Posterior cingulate gyrus (tissue), 11 donors: ENCODE data around the gene NAMPT.
A peak's percentile ranks its signal among the peaks of the same experiment; 100 is the strongest.
"Not testable (repeated sequence)": the region's sequence is repeated elsewhere in the genome, so short reads cannot be mapped to it uniquely, and the experiment has no call there.

Experiments
- DNase-seq, 10 donors: peaks; one replicate each; pipeline versions ENCODE4 v3.0.0 to v3.0.0-alpha.2; 2020 to 2021; ENCODE audit warnings: mixed read lengths in 3 of 10
- intact Hi-C: fragments of 100-400 bp; cut with DNase I; formaldehyde crosslinking; loops from one replicate; pipeline ENCODE4 v1.15.1; 2023

Gene NAMPT

DNA sequence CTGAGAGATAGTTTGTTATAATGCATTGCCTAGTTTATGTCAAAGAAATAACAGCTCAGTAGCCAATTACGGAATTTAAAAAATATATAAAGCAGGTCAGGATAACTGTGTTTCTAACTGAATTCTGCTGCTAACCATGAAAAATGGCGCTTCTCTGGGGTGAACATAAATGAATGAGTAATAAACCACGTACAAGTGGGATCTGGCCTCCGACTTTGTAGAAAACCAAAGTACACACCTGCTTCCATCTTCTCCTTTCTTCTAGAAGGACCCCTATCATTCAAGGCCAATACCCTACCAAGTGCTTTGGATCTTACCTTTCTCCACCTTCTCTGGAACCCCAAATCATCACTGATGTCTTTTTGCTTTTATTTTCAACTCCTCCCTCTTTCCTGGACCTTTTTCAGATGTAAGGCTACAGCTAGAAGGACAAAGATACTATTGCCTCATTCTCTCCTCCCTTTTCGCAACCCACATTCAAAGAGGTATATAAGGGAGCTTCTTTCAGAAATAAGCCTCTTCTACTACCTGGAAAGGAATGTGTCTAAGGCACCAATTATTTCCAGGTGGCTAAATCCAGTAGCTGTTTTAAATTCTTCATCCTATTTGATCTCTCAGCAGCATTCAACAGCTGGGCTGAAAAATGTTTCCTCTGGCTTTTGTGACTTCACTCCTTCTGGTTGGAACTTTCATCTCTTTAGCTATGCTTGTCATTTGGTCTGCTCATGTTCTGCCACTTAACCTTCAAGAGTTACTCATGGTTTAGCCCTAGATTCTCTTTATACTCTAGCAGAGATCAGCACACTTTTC, 37.7 kb downstream of the NAMPT start:
- intact Hi-C loops: no loop called here

DNA sequence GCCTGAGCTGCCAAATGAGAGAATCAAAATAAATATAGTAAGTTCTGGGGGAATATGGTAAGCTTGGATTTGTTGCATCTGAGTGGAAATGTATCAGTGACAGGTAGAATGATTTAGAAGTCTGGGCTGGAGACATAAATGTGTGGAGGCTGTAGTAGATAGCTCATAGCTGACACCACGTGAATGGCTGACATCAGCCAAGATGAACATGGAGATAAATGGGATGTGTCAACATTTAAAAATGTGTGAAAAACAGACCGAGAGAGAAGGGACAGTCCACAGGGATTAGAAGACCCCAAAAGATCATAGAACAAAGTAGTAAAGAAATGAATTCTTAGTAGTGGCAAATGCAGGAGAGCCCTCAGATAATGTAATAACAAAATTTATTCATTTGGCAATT, 40.9 kb downstream of the NAMPT start:
- intact Hi-C loops: no loop called here
- no peak for DNase-seq

More for the DNA sequence above, 37.7 kb downstream of the NAMPT start:
- DNase-seq: no peak

DNA sequence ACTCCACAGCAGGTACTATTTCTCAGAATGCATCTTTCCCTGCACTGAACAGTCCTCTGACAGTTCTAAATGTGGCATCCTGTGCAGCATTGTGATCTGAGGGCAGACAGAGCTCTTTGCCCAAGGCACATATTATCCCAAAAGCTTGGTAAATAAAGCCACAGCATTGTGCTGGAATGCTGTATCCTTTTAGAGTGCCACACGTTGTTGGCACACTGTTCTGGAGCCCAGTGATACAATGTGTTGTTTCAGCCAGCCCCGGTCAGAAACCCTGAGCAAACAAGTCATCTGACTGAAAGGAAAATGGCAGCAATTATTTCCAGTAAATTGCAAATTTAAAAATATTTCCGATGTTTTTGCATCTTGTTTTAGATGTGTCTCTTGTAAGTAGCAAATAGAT, 45.4 kb downstream of the NAMPT start:
- DNase-seq: peak in 1 of 10 donors; percentile 75
- intact Hi-C loops: no loop called here

DNA sequence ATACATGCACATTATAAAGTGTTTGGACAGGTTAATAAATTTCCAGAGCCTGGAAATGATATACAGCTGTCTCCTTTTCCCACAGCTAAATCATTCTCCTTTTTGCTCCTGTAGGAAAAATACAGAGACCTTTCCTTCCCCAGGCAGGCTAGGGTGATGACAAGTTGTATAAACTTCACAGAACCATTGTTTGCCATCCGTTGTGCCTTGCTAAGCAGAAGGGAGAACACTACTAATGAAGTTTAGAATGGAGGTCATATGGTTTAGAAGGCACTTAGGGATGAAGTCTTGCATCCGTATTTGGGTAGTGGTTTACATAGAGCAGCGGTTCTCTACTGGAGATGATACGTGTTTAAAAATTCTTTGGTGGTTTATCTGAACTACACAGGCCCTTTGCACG, 46.0 kb downstream of the NAMPT start:
- intact Hi-C loops: no loop called here

DNA sequence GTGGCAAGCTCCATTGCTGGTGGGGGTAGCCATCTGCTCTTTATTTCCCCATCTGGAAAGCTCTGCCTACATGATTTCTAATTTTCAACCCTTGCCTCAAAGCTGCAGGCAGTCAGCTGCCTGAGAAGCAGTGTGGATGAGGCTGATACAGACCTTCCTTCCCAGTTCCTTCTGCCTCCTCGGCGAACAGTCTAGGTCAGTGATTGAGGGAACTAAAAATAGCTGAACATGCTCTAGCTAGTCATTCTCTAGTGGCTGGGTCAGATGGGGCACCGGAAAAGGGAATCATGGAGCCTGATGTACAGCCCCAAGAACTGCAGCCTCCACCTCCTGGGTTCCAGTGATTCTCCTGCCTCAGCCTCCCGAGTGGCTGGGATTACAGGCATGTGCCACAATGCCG, 48.7 kb downstream of the NAMPT start:
- no peak for DNase-seq
- intact Hi-C loops: no loop called here

More for the DNA sequence above, 46.0 kb downstream of the NAMPT start:
- no peak for DNase-seq

DNA sequence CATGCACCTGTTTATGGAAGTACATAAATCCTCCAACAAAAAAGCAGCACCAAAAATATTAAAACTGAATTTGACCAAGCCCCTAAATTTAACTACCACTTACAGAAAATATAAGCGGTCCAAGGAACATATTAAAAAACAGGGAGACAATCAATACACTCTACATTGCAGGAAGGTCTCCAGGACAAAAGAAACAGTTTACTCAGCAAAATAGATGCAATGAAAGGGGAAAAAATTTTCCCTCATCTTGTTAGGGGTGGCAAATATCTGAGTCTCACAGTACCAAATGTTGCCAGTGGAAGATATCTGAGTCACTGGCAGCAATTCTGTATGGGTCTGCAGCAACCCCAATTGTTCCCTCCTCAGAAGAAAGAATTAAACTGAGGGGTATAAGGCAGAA, 50.4 kb downstream of the NAMPT start:
- DNase-seq: no peak
- intact Hi-C loops: no loop called here

DNA sequence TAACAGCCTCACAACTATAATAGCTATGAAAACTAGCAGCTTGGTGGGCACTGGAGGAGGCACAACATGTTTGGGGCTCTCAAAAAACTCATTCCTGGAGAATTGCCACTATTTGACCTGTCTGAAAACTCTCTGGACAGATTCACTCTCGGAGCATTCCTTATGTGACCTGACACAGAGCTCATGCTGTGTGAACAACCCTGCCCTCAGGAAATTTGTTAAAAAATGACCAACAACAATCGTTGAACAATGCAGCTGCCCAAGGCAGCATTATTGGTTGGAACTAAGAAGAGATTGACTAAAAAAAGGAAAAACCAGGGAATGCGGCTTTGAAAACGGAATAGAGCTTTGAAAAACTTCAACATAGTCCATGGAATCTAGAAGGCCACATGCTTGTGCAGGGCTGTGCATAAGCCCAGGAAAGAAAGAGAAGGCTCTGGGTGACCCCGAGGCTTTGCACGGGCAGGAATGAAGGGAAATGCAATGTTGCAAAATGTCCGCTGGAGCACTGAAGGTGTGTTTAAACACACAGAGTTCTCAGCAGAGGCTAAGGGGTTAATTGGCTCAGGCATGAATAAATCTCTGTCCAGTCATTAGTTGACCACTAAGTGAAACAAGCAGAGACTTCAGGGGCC, 52.8 kb downstream of the NAMPT start:
- DNase-seq: no peak
- intact Hi-C loops: no loop called here

DNA sequence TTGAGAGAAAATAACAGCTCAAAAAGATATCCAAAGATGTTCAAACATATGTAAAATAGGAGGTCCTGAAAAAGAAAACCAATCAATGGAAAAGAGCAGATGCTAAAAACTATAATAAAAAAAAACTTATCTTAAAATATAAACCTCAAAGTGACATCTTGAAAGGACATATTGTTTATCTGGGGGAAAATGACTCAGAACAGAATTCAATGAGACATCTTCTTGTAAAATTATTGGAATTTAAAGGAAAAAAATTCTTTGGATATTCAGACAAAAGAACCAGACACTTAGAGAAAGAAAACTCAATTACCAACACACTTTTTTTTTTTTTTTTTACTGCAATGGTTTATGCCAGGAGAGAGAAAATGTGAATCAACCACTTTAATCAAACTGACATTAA, 58.9 kb downstream of the NAMPT start:
- intact Hi-C loops: no loop called here
- no peak for DNase-seq

DNA sequence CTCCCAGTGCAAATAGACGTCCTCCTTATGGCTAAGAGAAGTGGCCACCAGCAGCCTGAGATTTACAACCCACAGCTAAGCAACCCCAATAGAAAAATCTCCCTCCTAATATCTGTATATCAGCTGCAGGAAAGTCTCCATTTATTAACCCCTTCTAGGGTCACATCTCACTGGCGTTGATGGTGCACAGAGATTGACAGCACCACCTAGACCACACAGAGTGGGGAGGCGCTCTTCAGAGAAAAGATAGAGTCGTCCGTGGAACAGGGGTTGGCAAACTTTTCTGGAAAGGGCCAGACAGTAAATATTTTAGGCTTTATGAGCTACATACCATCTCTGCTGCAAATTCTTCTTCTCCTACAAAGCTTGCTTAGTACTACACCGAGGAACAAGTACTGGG, 60.0 kb downstream of the NAMPT start:
- intact Hi-C loops: no loop called here
- DNase-seq: no peak

DNA sequence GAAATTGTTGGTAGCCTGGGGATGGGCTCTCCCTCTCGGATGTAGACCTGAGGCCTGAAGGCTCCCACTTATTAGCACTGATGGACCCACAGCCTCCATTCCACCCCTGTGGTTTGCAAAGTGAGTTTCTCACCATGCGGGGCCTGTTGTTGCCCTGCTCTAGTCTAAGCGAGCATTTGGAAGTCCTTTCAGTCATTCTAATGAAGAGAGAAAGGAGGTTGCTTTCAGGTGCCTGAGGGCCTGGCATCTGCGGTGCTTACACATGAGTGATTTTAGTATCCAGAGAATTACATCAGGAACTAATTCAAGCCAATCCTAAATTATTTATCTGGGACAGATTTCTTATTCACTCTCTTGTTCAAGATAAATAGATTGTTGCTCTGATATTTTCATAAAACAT, 61.6 kb downstream of the NAMPT start:
- intact Hi-C loops: no loop called here
- no peak for DNase-seq

DNA sequence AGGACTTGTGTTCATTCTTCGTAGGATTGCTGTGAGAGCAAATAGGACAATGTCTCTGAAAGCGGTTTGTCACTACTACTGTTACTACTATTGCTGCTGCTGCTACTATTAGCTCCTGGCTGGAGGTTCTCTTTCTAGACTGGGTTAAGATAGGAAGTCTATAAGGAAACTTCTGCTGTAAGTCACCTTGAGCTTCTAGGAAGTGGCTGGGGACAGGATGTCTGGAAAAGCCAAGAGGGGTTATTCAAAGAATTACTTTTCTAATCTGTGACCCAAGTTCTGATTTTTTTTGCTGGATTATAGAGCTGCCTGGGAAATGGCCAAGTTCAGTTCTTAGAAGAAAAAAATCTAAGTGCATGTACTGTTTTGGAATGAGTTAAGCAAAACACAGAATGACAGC, 62.2 kb downstream of the NAMPT start:
- no peak for DNase-seq
- intact Hi-C loops: no loop called here

DNA sequence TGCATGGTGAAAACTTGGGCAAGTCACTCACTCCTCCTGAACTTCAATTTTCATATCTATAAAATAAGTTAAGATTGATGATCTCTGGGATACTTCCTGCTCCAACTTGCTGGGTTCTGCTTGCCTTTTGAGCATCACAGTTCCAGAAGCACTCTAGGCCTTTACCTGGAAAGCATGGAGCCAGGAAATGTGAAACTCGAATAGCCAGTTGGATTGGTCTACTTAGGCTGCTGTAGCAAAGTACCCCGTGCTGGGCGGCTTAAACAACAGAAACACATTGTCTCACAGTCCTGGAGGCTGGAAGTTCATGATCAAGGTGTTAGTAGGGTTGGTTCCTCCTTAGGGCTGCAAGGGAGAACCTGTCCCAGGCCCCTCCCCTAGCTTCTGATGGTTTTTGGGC, 64.5 kb downstream of the NAMPT start:
- DNase-seq: no peak
- intact Hi-C loops: no loop called here

DNA sequence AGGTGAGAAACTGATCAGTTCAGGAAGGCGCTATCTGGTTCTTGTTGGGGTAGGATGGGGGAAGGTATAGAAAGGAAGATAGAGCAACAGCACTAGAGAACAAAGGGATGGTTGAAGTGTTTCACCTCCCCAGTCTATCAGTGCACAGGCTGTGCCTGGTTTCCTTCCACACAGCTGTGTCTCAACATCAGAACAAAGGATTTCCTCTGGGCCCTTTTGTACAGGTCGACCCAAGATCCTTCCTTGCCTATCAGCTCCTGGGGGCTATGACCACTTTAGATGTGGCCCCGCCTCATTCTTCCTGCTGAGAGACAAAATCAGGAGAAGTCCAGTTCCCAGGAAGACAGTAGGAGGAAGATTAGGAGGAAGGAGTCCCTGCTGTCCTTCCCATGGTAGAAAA, 65.6 kb downstream of the NAMPT start:
- DNase-seq: no peak
- intact Hi-C loops: no loop called here

DNA sequence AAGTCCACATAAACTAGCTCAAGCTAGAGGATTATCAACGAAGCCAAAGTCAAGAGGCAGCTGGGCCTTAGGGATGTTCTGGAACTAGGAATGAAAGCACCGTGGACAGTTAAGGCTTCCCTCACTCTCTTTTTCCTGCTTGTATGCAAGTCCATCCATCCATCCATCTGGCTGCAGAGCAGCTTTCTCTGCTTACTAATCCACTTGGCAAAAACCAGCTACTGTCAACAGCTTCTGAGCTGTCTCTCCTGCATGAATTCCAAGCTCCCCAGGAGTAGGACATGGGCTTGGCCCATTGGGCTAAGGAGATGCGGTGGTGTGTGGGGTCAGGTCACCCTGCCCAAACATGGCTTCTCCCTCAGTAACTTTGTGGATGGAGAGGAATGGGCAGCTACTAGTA, 66.2 kb downstream of the NAMPT start:
- intact Hi-C loops: no loop called here
- no peak for DNase-seq

DNA sequence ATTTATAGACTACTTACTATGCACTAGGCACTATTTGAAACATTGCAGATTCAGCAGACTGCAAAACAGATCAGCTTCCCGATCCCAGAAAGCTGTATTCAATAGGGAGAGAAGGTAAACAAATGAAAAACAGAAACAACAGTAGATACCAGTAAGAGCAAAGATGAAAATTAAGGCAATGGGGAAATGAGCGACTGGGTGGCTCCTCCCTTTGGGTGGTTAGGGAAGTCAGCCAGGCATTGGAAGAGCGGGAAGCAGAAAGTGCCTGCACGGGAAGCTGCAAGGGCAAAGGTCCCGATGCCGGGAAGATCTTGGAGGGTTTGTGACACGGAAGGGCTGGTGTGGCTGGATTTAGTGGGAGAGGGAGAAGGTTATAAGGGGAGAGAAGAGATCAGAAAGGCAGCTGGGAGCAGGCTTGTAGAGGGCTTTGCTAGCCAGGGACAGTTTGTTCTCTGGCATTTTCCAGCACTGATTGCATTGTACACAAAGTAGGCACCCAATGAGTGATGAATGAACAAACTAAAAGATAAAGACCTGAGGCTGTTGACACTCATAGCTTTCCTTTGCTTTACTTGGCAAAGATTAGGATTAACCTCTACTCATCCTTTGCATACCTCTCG, 67.8 kb downstream of the NAMPT start:
- DNase-seq: no peak
- intact Hi-C loops: no loop called here

DNA sequence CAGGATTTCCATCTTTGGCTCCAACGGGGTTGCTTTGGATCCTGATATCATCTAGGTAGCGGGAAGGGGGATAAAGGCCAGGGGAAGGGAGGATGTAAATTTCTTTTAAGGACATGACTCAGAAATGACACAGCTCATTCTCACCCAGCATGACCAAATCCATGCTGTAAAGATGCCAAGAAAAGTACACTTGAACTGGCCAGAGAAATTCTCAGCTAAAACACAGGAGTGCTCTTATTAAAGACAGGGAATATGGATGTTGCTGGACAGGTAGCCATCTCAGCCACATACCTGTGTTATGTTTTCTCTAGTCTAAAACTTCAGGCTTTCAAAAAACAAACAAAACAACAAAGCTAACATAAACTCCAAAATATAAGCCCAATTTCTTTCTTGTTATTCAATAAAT, 68.3 kb downstream of the NAMPT start:
- no peak for DNase-seq
- intact Hi-C loops: no loop called here

DNA sequence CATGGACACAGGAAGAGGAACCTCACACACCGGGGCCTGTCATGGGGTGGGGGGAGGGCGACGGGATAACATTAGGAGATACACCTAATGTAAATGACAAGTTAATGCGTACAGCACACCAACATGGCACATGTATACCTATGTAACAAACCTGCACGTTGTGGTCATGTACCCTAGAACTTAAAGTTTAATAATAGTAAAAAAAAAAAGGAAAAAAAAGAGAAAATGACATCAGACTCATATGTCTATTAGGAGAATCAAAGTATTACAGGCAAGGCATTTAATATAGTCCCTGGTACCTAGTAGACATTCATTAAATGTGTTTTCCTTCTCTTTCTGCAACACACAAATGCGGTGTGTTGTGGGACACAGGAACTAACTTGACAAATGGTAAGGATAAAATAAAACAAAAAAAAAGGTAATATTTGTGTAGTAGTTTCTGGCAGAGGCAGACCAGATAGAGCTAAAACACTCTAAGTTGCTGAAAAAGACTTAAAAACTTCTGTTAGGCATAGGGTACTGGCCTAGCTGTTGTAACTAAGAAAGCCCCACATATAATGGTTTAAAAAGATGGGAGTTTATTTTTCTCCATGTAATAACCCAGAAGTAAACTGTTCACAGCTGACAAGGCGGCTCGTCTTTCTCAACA, 68.8 kb downstream of the NAMPT start:
- DNase-seq: no peak
- intact Hi-C loops: no loop called here

DNA sequence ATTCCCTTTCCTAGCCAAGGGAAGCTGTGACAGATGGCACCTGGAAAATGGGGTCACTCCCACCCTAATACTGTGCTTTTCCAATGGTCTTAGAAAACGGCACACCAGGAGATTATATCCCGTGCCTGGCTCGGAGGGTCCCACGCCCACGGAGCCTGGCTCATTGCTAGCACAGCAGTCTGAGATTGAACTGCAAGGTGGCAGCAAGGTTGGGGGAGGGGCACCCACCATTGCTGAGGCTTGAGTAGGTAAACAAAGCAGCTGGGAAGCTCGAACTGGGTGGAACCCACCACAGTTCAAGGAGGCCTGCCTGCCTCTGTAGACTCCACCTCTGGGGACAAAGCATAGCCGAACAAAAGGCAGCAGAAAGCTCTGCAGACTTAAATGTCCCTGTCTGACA, 75.8 kb downstream of the NAMPT start:
- intact Hi-C loops: not testable (repeated sequence)
- peak in 1 of 10 donors; percentile 57 for DNase-seq

DNA sequence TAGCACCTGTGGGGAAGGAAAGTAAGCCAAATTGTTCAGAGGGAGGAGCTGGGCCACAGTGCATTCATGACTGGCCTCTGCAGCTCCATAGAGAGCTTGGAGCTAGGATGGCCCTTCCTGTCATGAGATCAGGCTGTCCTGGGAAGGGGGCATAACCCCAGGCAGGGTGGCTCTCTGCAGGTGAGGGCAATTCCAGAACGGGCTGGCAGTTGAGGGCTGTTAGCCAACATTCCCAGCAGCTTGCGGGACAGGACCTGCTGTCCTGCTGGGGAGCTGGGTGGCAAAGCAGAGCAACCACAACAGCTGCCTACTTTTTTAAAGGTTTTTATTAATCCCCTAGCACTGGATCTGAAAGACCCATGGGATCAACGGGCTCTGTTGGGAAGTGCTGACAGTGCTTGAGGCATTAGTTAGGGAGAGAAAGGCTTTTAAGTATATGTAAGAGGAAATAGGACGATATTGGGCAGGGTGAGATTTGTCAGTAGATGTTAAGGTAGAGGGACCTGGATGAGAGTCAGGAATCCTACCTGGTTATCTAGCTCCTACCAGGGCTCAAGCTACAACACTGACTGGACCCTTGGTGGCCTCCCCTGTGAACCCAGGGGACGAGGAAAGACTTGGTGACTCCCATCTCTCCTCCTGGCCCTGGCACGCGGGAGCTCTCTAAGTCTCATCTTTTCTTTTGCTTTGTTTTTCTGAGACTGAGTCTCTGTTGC, 77.8 kb downstream of the NAMPT start:
- no peak for DNase-seq
- intact Hi-C loops: no loop called here

DNA sequence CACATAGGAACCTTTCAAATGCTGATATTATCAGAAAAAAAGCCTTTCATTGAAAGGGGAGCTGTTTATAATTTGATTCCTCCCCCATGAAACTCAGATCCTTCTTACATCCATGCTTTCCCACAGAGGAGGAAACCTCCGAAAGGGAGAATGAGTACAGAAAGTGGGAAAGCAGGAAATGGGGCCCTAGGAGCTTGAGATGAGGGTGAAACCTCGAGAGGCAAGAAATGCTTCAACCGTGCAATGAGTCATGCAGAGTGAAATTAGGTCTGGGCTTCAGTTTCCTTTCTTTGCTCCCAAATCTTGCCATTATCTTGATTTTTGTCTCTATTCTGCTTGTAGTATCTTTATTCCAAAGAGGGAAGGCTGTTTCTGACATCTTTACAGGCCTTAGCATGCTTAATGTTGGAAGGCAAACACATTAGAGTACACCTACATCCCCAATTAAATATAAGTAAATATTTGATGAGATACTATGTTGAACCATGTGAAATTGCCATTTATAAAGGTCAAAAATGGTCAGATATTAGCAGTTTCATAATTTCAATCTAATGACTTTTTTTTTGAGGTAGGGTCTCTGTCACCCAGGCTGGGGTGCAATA, 79.1 kb downstream of the NAMPT start:
- intact Hi-C loops: no loop called here
- no peak for DNase-seq
